H1 (cell line): ENCODE measurements around the gene SH3RF2. TPM values are rescaled to one million over a fixed set of nuclear protein-coding genes. Genes with fewer than 3 reads are reported as not detected.

Source experiments
- CTCF ChIA-PET: fragments of 300-600 bp; sonication (Branson Sonifier 250); formaldehyde crosslinking; loops from one replicate; lab custom pipeline; 2021; ENCODE audit not compliant: partially characterized antibody; lab: Charles Lee
- POLR2A ChIA-PET: fragments of 300-600 bp; sonication (Branson Sonifier 250); formaldehyde crosslinking; loops from one replicate; lab custom pipeline; 2021; ENCODE audit warnings: inconsistent platforms; ENCODE audit not compliant: partially characterized antibody; lab: Charles Lee
- DNase-seq, 2 experiments: peaks; one replicate each; pipeline versions ENCODE4 v3.0.0 to v3.0.0-alpha.2; 2010 to 2022; ENCODE audit warnings: low spot score in 2 of 2, low read depth in 1 of 2, mixed read lengths in 1 of 2
- FAIRE-seq: peaks from 2 replicates; lab custom pipeline; 2011; peaks lifted over from hg19 to GRCh38; lab: Jason Lieb, UNC
- H2AFZ ChIP-seq: 2 replicates; pipeline ENCODE4 v1.8.1; 2012; ENCODE audit warnings: low read length, inconsistent platforms
- H2AK5ac ChIP-seq: 2 replicates; pipeline ENCODE4 v1.6.1; 2013; ENCODE audit warnings: low read depth, low read length
- H2BK120ac ChIP-seq: replicated peaks from 2 replicates; pipeline ENCODE3; 2013; ENCODE audit warnings: low read depth, low read length, inconsistent platforms
- H2BK12ac ChIP-seq: 2 replicates; pipeline ENCODE4 v1.6.1; 2013; ENCODE audit warnings: low read depth, low read length
- H2BK15ac ChIP-seq: 2 replicates; pipeline ENCODE4 v1.6.1; 2013; ENCODE audit warnings: low read length
- H2BK20ac ChIP-seq: 2 replicates; pipeline ENCODE4 v1.6.1; 2013; ENCODE audit warnings: low read length
- H2BK5ac ChIP-seq: 2 replicates; pipeline ENCODE4 v1.6.1; 2013; ENCODE audit warnings: low read depth, low read length
- H3K14ac ChIP-seq: 2 replicates; pipeline ENCODE4 v1.6.1; 2013; ENCODE audit warnings: inconsistent platforms; ENCODE audit not compliant: insufficient read length
- H3K18ac ChIP-seq: 2 replicates; pipeline ENCODE4 v1.6.1; 2013; ENCODE audit warnings: low read length; ENCODE audit errors: extremely low read depth
- H3K23ac ChIP-seq: 2 replicates; pipeline ENCODE4 v1.6.1; 2013; ENCODE audit warnings: inconsistent platforms; ENCODE audit not compliant: insufficient read length
- H3K23me2 ChIP-seq: 2 replicates; pipeline ENCODE4 v1.6.1; 2013; ENCODE audit warnings: low read depth, low read length
- H3K27ac ChIP-seq: 2 replicates; pipeline ENCODE4 v1.6.1; 2011; ENCODE audit warnings: low read depth, low read length, inconsistent platforms
- H3K27me3 ChIP-seq, 4 experiments: replicated peaks in 1 of 4; 1 replicate in 1 of 4; 2 replicates in 3 of 4; pipeline versions ENCODE4 v1.6.1 to v1.8.1; 2011 to 2013; ENCODE audit warnings: low read length in 3 of 4, mild to moderate bottlenecking in 3 of 4, inconsistent platforms in 2 of 4, mixed read lengths in 2 of 4, moderate library complexity in 1 of 4; ENCODE audit not compliant: control insufficient read depth in 3 of 4, insufficient read depth in 3 of 4; ENCODE audit errors: extremely low read depth in 1 of 4
- H3K36me3 ChIP-seq, 4 experiments: 2 replicates each; pipeline versions ENCODE4 v1.6.1 to v1.8.1; 2011 to 2013; ENCODE audit warnings: mild to moderate bottlenecking in 4 of 4, low read length in 3 of 4, moderate library complexity in 2 of 4, control low read depth in 1 of 4, inconsistent platforms in 1 of 4; ENCODE audit not compliant: insufficient read depth in 4 of 4, control insufficient read depth in 2 of 4
- H3K4ac ChIP-seq: replicated peaks from 2 replicates; pipeline ENCODE3; 2013; ENCODE audit warnings: low read length, low read depth, mixed read lengths, inconsistent platforms; ENCODE audit not compliant: insufficient read length
- H3K4me1 ChIP-seq, 4 experiments: replicated peaks in 1 of 4; 1 replicate in 1 of 4; 2 replicates in 3 of 4; pipeline versions ENCODE4 v1.6.1 to v1.8.1; 2011 to 2013; ENCODE audit warnings: low read length in 3 of 4, inconsistent platforms in 2 of 4, mixed read lengths in 1 of 4; ENCODE audit not compliant: insufficient read depth in 4 of 4, control insufficient read depth in 3 of 4
- H3K4me2 ChIP-seq, 2 experiments: 2 replicates each; pipeline versions ENCODE4 v1.6.1 to v1.8.1; 2011 to 2013; ENCODE audit warnings: low read depth in 2 of 2, low read length in 2 of 2, control low read depth in 1 of 2, inconsistent platforms in 1 of 2, mild to moderate bottlenecking in 1 of 2; ENCODE audit not compliant: insufficient read depth in 1 of 2
- H3K4me3 ChIP-seq, 4 experiments: fragments of 200-600, 300-600 bp in 1 of 4; sonication (generic), shearing (Covaris generic), sonication (Bioruptor Twin) in 1 of 4; 2 replicates each; pipeline versions ENCODE4 v1.5.1 to v1.8.1; 2011 to 2016; ENCODE audit warnings: low read length in 4 of 4, low read depth in 3 of 4, control low read depth in 2 of 4, inconsistent platforms in 2 of 4, mild to moderate bottlenecking in 2 of 4, mixed read lengths in 1 of 4, moderate library complexity in 1 of 4; ENCODE audit not compliant: insufficient read depth in 2 of 4; ENCODE audit errors: extremely low read depth in 1 of 4
- H3K56ac ChIP-seq: replicated peaks from 2 replicates; pipeline ENCODE3; 2013; ENCODE audit warnings: low read depth, mild to moderate bottlenecking, mixed read lengths, low read length, inconsistent platforms; ENCODE audit not compliant: insufficient read length
- H3K79me1 ChIP-seq: 2 replicates; pipeline ENCODE4 v1.6.1; 2013; ENCODE audit warnings: low read depth, low read length, control low read depth
- H3K79me2 ChIP-seq, 2 experiments: 2 replicates each; pipeline versions ENCODE4 v1.6.1 to v1.8.1; 2012 to 2013; ENCODE audit warnings: low read length in 2 of 2, mild to moderate bottlenecking in 2 of 2, inconsistent platforms in 1 of 2; ENCODE audit not compliant: insufficient read depth in 2 of 2, control insufficient read depth in 1 of 2
- H3K9ac ChIP-seq, 4 experiments: replicated peaks in 1 of 4; 1 replicate in 1 of 4; 2 replicates in 3 of 4; pipeline versions ENCODE4 v1.6.1 to v1.8.1; 2011 to 2013; ENCODE audit warnings: low read depth in 3 of 4, low read length in 3 of 4, control low read depth in 2 of 4, mild to moderate bottlenecking in 2 of 4, moderate library complexity in 2 of 4, inconsistent platforms in 1 of 4; ENCODE audit errors: extremely low read depth in 1 of 4
- H3K9me3 ChIP-seq, 2 experiments: 2 replicates each; pipeline versions ENCODE4 v1.6.1 to v1.8.1; 2012 to 2013; ENCODE audit warnings: mild to moderate bottlenecking in 2 of 2, moderate library complexity in 2 of 2, control low read depth in 1 of 2, inconsistent platforms in 1 of 2, low read depth in 1 of 2, low read length in 1 of 2, mixed read lengths in 1 of 2; ENCODE audit not compliant: insufficient read depth in 2 of 2
- H4K20me1 ChIP-seq, 2 experiments: replicated peaks in 1 of 2; 2 replicates each; pipeline versions ENCODE3 to v1.8.1; 2011 to 2013; ENCODE audit warnings: inconsistent platforms in 2 of 2, low read length in 2 of 2, mild to moderate bottlenecking in 1 of 2; ENCODE audit not compliant: insufficient read depth in 2 of 2, control insufficient read depth in 1 of 2
- H4K5ac ChIP-seq: 2 replicates; pipeline ENCODE4 v1.6.1; 2013; ENCODE audit warnings: low read length, low read depth, mixed read lengths, inconsistent platforms; ENCODE audit not compliant: insufficient read length
- H4K8ac ChIP-seq: 2 replicates; pipeline ENCODE4 v1.8.0; 2013; ENCODE audit warnings: mild to moderate bottlenecking, moderate library complexity, low read length, inconsistent platforms; ENCODE audit not compliant: insufficient read depth; ENCODE audit errors: extremely low read depth
- H4K91ac ChIP-seq: replicated peaks from 2 replicates; pipeline ENCODE3; 2013; ENCODE audit warnings: low read length, mixed read lengths, inconsistent platforms; ENCODE audit not compliant: insufficient read length
- BCL11A ChIP-seq, 2 experiments: IDR thresholded peaks; one replicate each; pipeline ENCODE4 v1.6.1; 2011; ENCODE audit warnings: low read depth in 2 of 2, low read length in 2 of 2, mild to moderate bottlenecking in 2 of 2
- POLR2A ChIP-seq, 2 experiments: IDR thresholded peaks; 1 replicate in 1 of 2; 2 replicates in 1 of 2; pipeline ENCODE4 v1.6.1; 2011; ENCODE audit warnings: low read depth in 2 of 2, low read length in 2 of 2, mild to moderate bottlenecking in 2 of 2; ENCODE audit errors: control extremely low read depth in 1 of 2
- SIRT6 ChIP-seq: IDR thresholded peaks from one replicate; pipeline ENCODE4 v1.7.1; 2012; ENCODE audit warnings: low read length, inconsistent platforms
- SUZ12 ChIP-seq: fragments of 200-600 bp; sonication (generic); IDR thresholded peaks from 2 replicates; pipeline ENCODE4 v1.6.1; 2012; ENCODE audit warnings: mild to moderate bottlenecking, inconsistent platforms, low read length, moderate library complexity, mixed read lengths
- TCF12 ChIP-seq: IDR thresholded peaks from 2 replicates; pipeline ENCODE4 v1.6.1; 2011; ENCODE audit warnings: low read depth, mild to moderate bottlenecking, low read length
- ZNF274 ChIP-seq: IDR thresholded peaks from 2 replicates; pipeline ENCODE4 v1.7.0; 2012; ENCODE audit warnings: low read length, borderline replicate concordance; ENCODE audit errors: extremely low read depth
- WGBS, 2 experiments: shearing (Covaris generic) in 1 of 2; methylation state at CpG; one replicate each; pipeline versions ENCODE4 v1.1.6 to v1.1.7; 2013 to 2015; ENCODE audit warnings: low lambda C conversion rate in 2 of 2, mixed read lengths in 2 of 2, inconsistent platforms in 1 of 2, low coverage in 1 of 2, missing lambda C conversion rate in 1 of 2; ENCODE audit not compliant: insufficient replicate concordance in 2 of 2, insufficient coverage in 1 of 2, insufficient read length in 1 of 2; ENCODE audit errors: extremely low coverage in 1 of 2, missing lambda C conversion rate in 1 of 2; 5-methylcytosine and 5-hydroxymethylcytosine counted together
- polyA plus RNA-seq, 7 experiments: library from polyadenylated mRNA; depleted of rRNA in 3 of 7; stranded (reverse) in 5 of 7; unstranded in 2 of 7; fragments of >200 nt in 5 of 7; fragments of 200-250 nt in 2 of 7; gene quantifications; 1 replicate in 5 of 7; 2 replicates in 1 of 7; 4 replicates in 1 of 7; pipeline versions ENCODE4 v1.2.1 to v1.2.3, GENCODE V29; 2011 to 2013; ENCODE audit warnings: missing spikeins in 2 of 7, mixed read lengths in 2 of 7
- total RNA-seq: library from RNA; stranded (reverse); fragmentation: NEBNext Ultra II Directional; extraction: Animal tissue kit (Norgen Biotek cat#: 25700); gene quantifications from 2 replicates; pipeline ENCODE4 v1.2.1, GENCODE V29; 2021

SH3RF2 gene
- total and polyA plus RNA-seq, 2 of the 8 experiments (the other 6 are each of a cell fraction or from before 2014, with no cell fraction given), result 0.80 to 0.95 TPM

DNA sequence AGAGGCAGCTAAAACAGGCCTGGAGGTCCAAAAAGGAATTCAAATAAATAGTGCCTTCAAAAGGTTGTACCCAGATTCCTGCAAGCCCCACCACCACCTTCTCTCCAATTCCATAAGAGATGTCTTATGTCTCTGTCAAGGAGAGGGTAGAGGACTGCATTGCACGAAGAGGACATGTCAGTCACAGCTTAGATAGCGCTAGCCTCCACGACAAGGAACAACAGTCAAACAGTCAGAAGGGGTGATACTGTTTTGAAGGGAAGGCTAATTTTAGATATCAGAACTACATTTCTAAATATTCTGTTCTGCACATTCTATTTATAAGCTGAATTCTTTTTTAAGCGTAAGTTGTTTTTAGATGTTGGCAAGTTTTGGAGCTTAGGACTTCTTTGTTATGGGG is 134.8 kb downstream of the SH3RF2 start:
- Histone ChIP-seq H3K14ac (no peak overlapping the region), H3K4ac (no peak overlapping the region), H3K79me2 (no peaks in the 10 kb centered on the region), H2BK120ac (no peak overlapping the region), H3K36me3 (no peaks in the 10 kb centered on the region), H2BK15ac (no peak overlapping the region), H3K27me3 (no peaks in the 10 kb centered on the region; a peak in 2 of 7 replicates), H2AK5ac (no peak overlapping the region), H2BK5ac (no peak overlapping the region), H4K20me1 (no peaks in the 10 kb centered on the region), H3K79me1 (no peaks in the 10 kb centered on the region), H3K18ac (no peak overlapping the region), H3K4me3 (no peak overlapping the region), H2BK20ac (no peak overlapping the region), H3K27ac (no peak overlapping the region), H4K8ac (no peak overlapping the region), H3K23me2 (peaks cover 5% of the 10 kb centered on the region; the same call in 1 of the 2 replicates), H3K56ac (no peak overlapping the region), H2AFZ (no peak overlapping the region), H3K4me1 (peaks cover 6 to 18% (median 14%) of the 10 kb centered on the region in 4 experiments; a peak in 6 of 7 replicates), H3K4me2 (no peak overlapping the region), H3K23ac (no peak overlapping the region), H3K9me3 (no peaks in the 10 kb centered on the region), H2BK12ac (no peak overlapping the region), H4K5ac (no peak overlapping the region), H4K91ac (no peak overlapping the region), H3K9ac (no peak overlapping the region)
- 65% methylated on average over 4 of the region's 4 CpGs; no CpG with 5 or more reads in 1 of the 2 experiments for WGBS, 2 experiments
- ChIA-PET POLR2A (interaction anchor here (1.2 to 1.6 kb wide), 2 partner anchors 8 to 25 kb away, joined by 3 read pairs; no protein-coding TSS in a partner anchor), CTCF (interaction anchor here (0.8 to 1.8 kb wide), 9 partner anchors 11 to 215 kb away, joined by 3 to 6 read pairs (median 3); no protein-coding TSS in a partner anchor)
- no peak for DNase-seq
- FAIRE-seq, result no peak
- TF ChIP-seq ZNF274, result no peak
- TF ChIP-seq SUZ12, result no peak
- no peak for TF ChIP-seq TCF12
- no peak for TF ChIP-seq SIRT6
- TF ChIP-seq BCL11A (IDR thresholded peaks at IDR 0.05; ENCODE audit: low read depth in 2 of 2, low read length in 2 of 2), result no peak
- no peak for TF ChIP-seq POLR2A (IDR thresholded peaks at IDR 0.05; ENCODE audit: control extremely low read depth in 1 of 2, low read depth in 2 of 2, low read length in 2 of 2)
